Measurements from ENCODE around the gene TMEM218. TPM values are rescaled to one million over a fixed set of nuclear protein-coding genes. Genes with fewer than 3 reads are reported as not detected.

Gene TMEM218
- total and polyA plus RNA-seq, 2 of the 8 experiments (the other 6 are each of a cell fraction or from before 2014, with no cell fraction given), result 17.0 to 33.5 TPM

- Histone ChIP-seq H4K20me1 (replicated peaks in 1 of 2; ENCODE audit: control insufficient read depth in 1 of 2, insufficient read depth in 2 of 2, low read length in 2 of 2) (no peaks in the 10 kb centered on the region), H2AFZ (ENCODE audit: low read length) (no peak overlapping the region), H3K27ac (ENCODE audit: low read depth, low read length) (no peak overlapping the region), H3K79me2 (ENCODE audit: control insufficient read depth in 1 of 2, insufficient read depth in 2 of 2, low read length in 2 of 2) (no peaks in the 10 kb centered on the region), H2BK5ac (ENCODE audit: low read depth, low read length) (no peak overlapping the region), H3K27me3 (replicated peaks in 1 of 4; ENCODE audit: control insufficient read depth in 3 of 4, extremely low read depth in 1 of 4, insufficient read depth in 3 of 4, low read length in 3 of 4) (no peaks in the 10 kb centered on the region; a peak in 1 of 7 replicates), H3K9me3 (ENCODE audit: insufficient read depth in 2 of 2, low read depth in 1 of 2, low read length in 1 of 2) (no peaks in the 10 kb centered on the region), H4K5ac (ENCODE audit: insufficient read length, low read depth, low read length) (no peak overlapping the region), H4K8ac (ENCODE audit: extremely low read depth, insufficient read depth, low read length) (no peak overlapping the region; the same call in 1 of the 2 replicates), H3K4me3 (ENCODE audit: extremely low read depth in 1 of 4, insufficient read depth in 2 of 4, low read depth in 3 of 4, low read length in 4 of 4) (no peak overlapping the region), H3K14ac (ENCODE audit: insufficient read length) (no peak overlapping the region), H3K79me1 (ENCODE audit: low read depth, low read length) (no peaks in the 10 kb centered on the region; the same call in 1 of the 2 replicates), H3K23ac (ENCODE audit: insufficient read length) (no peak overlapping the region), H4K91ac (replicated peaks; ENCODE audit: insufficient read length, low read length) (no peak overlapping the region), H3K4ac (replicated peaks; ENCODE audit: insufficient read length, low read depth, low read length) (no peak overlapping the region), H2BK15ac (ENCODE audit: low read length) (no peak overlapping the region), H3K18ac (ENCODE audit: extremely low read depth, low read length) (no peak overlapping the region), H3K36me3 (ENCODE audit: control insufficient read depth in 2 of 4, insufficient read depth in 4 of 4, low read length in 3 of 4) (no peaks in the 10 kb centered on the region), H3K4me1 (replicated peaks in 1 of 4; ENCODE audit: control insufficient read depth in 3 of 4, insufficient read depth in 4 of 4, low read length in 3 of 4) (peaks cover 0 to 6% (median 0%) of the 10 kb centered on the region in 4 experiments; a peak in 1 of 7 replicates), H3K4me2 (ENCODE audit: insufficient read depth in 1 of 2, low read depth in 2 of 2, low read length in 2 of 2) (no peak overlapping the region), H3K9ac (replicated peaks in 1 of 4; ENCODE audit: extremely low read depth in 1 of 4, low read depth in 3 of 4, low read length in 3 of 4) (no peak overlapping the region), H2BK12ac (ENCODE audit: low read depth, low read length) (no peak overlapping the region), H2BK120ac (replicated peaks; ENCODE audit: low read depth, low read length) (no peak overlapping the region), H3K56ac (replicated peaks; ENCODE audit: insufficient read length, low read depth, low read length) (no peak overlapping the region), H3K23me2 (ENCODE audit: low read depth, low read length) (no peaks in the 10 kb centered on the region), H2BK20ac (ENCODE audit: low read length) (no peak overlapping the region), H2AK5ac (ENCODE audit: low read depth, low read length) (no peak overlapping the region)
- 86% methylated on average over 11 of the region's 11 CpGs; no CpG with 5 or more reads in 1 of the 2 experiments for WGBS, 2 experiments (ENCODE audit: extremely low coverage in 1 of 2, insufficient coverage in 1 of 2, insufficient read length in 1 of 2, insufficient replicate concordance in 2 of 2, low coverage in 1 of 2, low lambda C conversion rate in 2 of 2, missing lambda C conversion rate in 1 of 2)
- no peak for FAIRE-seq
- DNase-seq (ENCODE audit: low read depth in 1 of 2, low spot score in 2 of 2), result no peak
- ChIA-PET POLR2A (ENCODE audit: partially characterized antibody) (no interaction called here), CTCF (ENCODE audit: partially characterized antibody) (interaction anchor here (1.2 to 29.4 kb wide), 11 partner anchors 8 to 353 kb away, joined by 3 to 486 read pairs (median 6); no protein-coding TSS in a partner anchor)
- TF ChIP-seq TCF12 (IDR thresholded peaks at IDR 0.05; ENCODE audit: low read depth, low read length), result no peak
- TF ChIP-seq, protein P1, sequence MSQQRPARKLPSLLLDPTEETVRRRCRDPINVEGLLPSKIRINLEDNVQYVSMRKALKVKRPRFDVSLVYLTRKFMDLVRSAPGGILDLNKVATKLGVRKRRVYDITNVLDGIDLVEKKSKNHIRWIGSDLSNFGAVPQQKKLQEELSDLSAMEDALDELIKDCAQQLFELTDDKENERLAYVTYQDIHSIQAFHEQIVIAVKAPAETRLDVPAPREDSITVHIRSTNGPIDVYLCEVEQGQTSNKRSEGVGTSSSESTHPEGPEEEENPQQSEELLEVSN (IDR thresholded peaks at IDR 0.05), result no peak
- TF ChIP-seq TAF1 (IDR thresholded peaks at IDR 0.05; ENCODE audit: low read depth, low read length), result no peak
- no peak for TF ChIP-seq ZNF274 (IDR thresholded peaks at IDR 0.05; ENCODE audit: borderline replicate concordance, extremely low read depth, low read length)
- TF ChIP-seq EZH2 (IDR thresholded peaks at IDR 0.05; ENCODE audit: low read depth, low read length, severe bottlenecking), result no peak
- no peak for TF ChIP-seq CTBP2 (IDR thresholded peaks at IDR 0.05; ENCODE audit: borderline replicate concordance, insufficient read depth, insufficient read length, low read length)
- no peak for TF ChIP-seq RXRA (IDR thresholded peaks at IDR 0.05; ENCODE audit: insufficient read depth, low read depth, low read length)
- TF ChIP-seq RNF2 (IDR thresholded peaks at IDR 0.05; ENCODE audit: borderline replicate concordance, low read depth, low read length, missing control alignments, poor library complexity, severe bottlenecking), result no peak
- no peak for TF ChIP-seq TAF7 (optimal IDR thresholded peaks at IDR 0.05; ENCODE audit: borderline replicate concordance, low read depth, low read length)
- no peak for TF ChIP-seq CTCF (IDR thresholded peaks at IDR 0.05; ENCODE audit: control extremely low read depth in 1 of 3, insufficient read depth in 1 of 3, low read depth in 1 of 3, low read length in 3 of 3)
Observed at GRCh38 chr11:125078016-125078415, 33.4 kb downstream of the TMEM218 start.
